Brain microvascular endothelial cell (primary cell): ENCODE results near the gene HYPK.
"Not testable (repeated sequence)": the region's sequence is repeated elsewhere in the genome, so short reads cannot be mapped to it uniquely, and the experiment has no call there.

Experiments used
- DNase-seq: peaks from one replicate; pipeline ENCODE4 v3.0.0-alpha.2; 2020
- H3K27ac ChIP-seq: fragments of 250-450 bp; sonication (Bioruptor Pico); 2 replicates; pipeline ENCODE4 v1.5.1; 2020; ENCODE audit warnings: mild to moderate bottlenecking, moderate library complexity
- H3K27me3 ChIP-seq: fragments of 250-450 bp; sonication (Bioruptor Pico); replicated peaks from 2 replicates; pipeline ENCODE4 v1.5.1; 2020; ENCODE audit warnings: mild to moderate bottlenecking
- H3K36me3 ChIP-seq: fragments of 250-450 bp; sonication (Bioruptor Pico); replicated peaks from 2 replicates; pipeline ENCODE4 v1.5.1; 2020; ENCODE audit warnings: mild to moderate bottlenecking
- H3K4me3 ChIP-seq: 2 replicates; pipeline ENCODE4 v1.5.1; 2011; ENCODE audit warnings: low read depth, mild to moderate bottlenecking, control low read depth, low read length, moderate library complexity
- CTCF ChIP-seq: IDR thresholded peaks from 2 replicates; pipeline ENCODE4 v1.5.1; 2011; ENCODE audit warnings: low read depth, mild to moderate bottlenecking, moderate library complexity, low read length, control low read depth, inconsistent platforms; ENCODE audit errors: missing control alignments
- in situ Hi-C: cut with HindIII; loops from 2 replicates; pipeline ENCODE4 v1.10.0; 2017; ENCODE audit warnings: low sequenced_read_pairs, low pct_ligation_motif_present

HYPK gene

GRCh38 chr15:43831519-43832052 is 31.2 kb downstream of the HYPK start:
- H3K4me3 ChIP-seq, H3K27me3 ChIP-seq, in situ Hi-C loops, DNase-seq, H3K27ac ChIP-seq, H3K36me3 ChIP-seq: not testable (repeated sequence)

GRCh38 chr15:43832485-43832884 is 32.1 kb downstream of the HYPK start:
- H3K36me3 ChIP-seq, H3K27ac ChIP-seq, H3K27me3 ChIP-seq, in situ Hi-C loops, H3K4me3 ChIP-seq, DNase-seq: not testable (repeated sequence)

- Histone ChIP-seq H3K36me3 (no peaks in the 10 kb centered on the region), H3K27ac (peak overlapping the region; percentile 32), H3K27me3 (no peaks in the 10 kb centered on the region), H3K4me3 (no peak overlapping the region)
- in situ Hi-C loops = no loop called here
- peak; percentile 37 for DNase-seq
- TF ChIP-seq CTCF = no peak
Observed at GRCh38 chr15:43845421-43845820, 45.0 kb downstream of the HYPK start.

GRCh38 chr15:43851251-43851650 is 50.9 kb downstream of the HYPK start:
- in situ Hi-C loops = no loop called here
- no peak for TF ChIP-seq CTCF
- no peak overlapping the region for H3K27ac ChIP-seq
- H3K4me3 ChIP-seq = no peak overlapping the region
- no peaks in the 10 kb centered on the region for H3K36me3 ChIP-seq
- H3K27me3 ChIP-seq = no peaks in the 10 kb centered on the region
- DNase-seq = no peak

GRCh38 chr15:43852607-43853006 is 52.2 kb downstream of the HYPK start:
- Histone ChIP-seq H3K36me3 (no peaks in the 10 kb centered on the region), H3K4me3 (no peak overlapping the region), H3K27ac (no peak overlapping the region), H3K27me3 (no peaks in the 10 kb centered on the region)
- in situ Hi-C loops = no loop called here
- TF ChIP-seq CTCF = no peak
- no peak for DNase-seq
